ENCODE measurements around the gene METTL17.
"Not testable (repeated sequence)": the region's sequence is repeated elsewhere in the genome, so short reads cannot be mapped to it uniquely, and the experiment has no call there.

METTL17 gene

GRCh38 chr14:20999591-20999990, 9.8 kb downstream of the METTL17 start:
- peak overlapping the region in 1 of 3 experiments; percentile 90 for H3K27ac Mint-ChIP-seq
- no peak overlapping the region for H3K4me3 Mint-ChIP-seq
- TF ChIP-seq CTCF (IDR thresholded peaks at IDR 0.05; ENCODE audit: unreplicated experiment in 3 of 3) = no peak
- H3K36me3 Mint-ChIP-seq (ENCODE audit: low read depth) = peaks cover 22% of the 10 kb centered on the region
- H3K27me3 Mint-ChIP-seq (ENCODE audit: low read depth) = no peaks in the 10 kb centered on the region
- H3K4me1 Mint-ChIP-seq = peaks cover 15% of the 10 kb centered on the region
- no peaks in the 10 kb centered on the region for H3K9me3 Mint-ChIP-seq

GRCh38 chr14:21001218-21001617, 11.4 kb downstream of the METTL17 start:
- peaks cover 15% of the 10 kb centered on the region for H3K4me1 Mint-ChIP-seq
- H3K4me3 Mint-ChIP-seq = no peak overlapping the region
- peaks cover 8% of the 10 kb centered on the region for H3K36me3 Mint-ChIP-seq (ENCODE audit: low read depth)
- H3K27me3 Mint-ChIP-seq (ENCODE audit: low read depth) = no peaks in the 10 kb centered on the region
- no peak for TF ChIP-seq CTCF (IDR thresholded peaks at IDR 0.05; ENCODE audit: unreplicated experiment in 3 of 3)
- no peaks in the 10 kb centered on the region for H3K9me3 Mint-ChIP-seq
- no peak overlapping the region for H3K27ac Mint-ChIP-seq

- no peak for TF ChIP-seq CTCF (IDR thresholded peaks at IDR 0.05; ENCODE audit: unreplicated experiment in 3 of 3)
- H3K4me3 Mint-ChIP-seq = no peak overlapping the region
- peak overlapping the region; percentile 44 to 74 (median 54) for H3K27ac Mint-ChIP-seq
- H3K27me3 Mint-ChIP-seq (ENCODE audit: low read depth) = no peaks in the 10 kb centered on the region
- peaks cover 15% of the 10 kb centered on the region for H3K4me1 Mint-ChIP-seq
- no peaks in the 10 kb centered on the region for H3K9me3 Mint-ChIP-seq
- H3K36me3 Mint-ChIP-seq (ENCODE audit: low read depth) = no peaks in the 10 kb centered on the region
Measured at GRCh38 chr14:21003788-21004346, 14.1 kb downstream of the METTL17 start.

- H3K4me1 Mint-ChIP-seq = peaks cover 13% of the 10 kb centered on the region
- not testable (repeated sequence) for H3K4me3 Mint-ChIP-seq
- H3K27ac Mint-ChIP-seq = peak overlapping the region; percentile 97
Measured at GRCh38 chr14:21009721-21010120, 19.9 kb downstream of the METTL17 start.

GRCh38 chr14:21011136-21011535, 21.4 kb downstream of the METTL17 start:
- Mint-ChIP-seq H3K4me1 (peaks cover 22% of the 10 kb centered on the region), H3K27ac (peak overlapping the region; percentile 2 to 79 (median 62)), H3K4me3 (no peak overlapping the region), H3K27me3 (ENCODE audit: low read depth) (no peaks in the 10 kb centered on the region), H3K9me3 (no peaks in the 10 kb centered on the region), H3K36me3 (ENCODE audit: low read depth) (no peaks in the 10 kb centered on the region)
- no peak for TF ChIP-seq CTCF (IDR thresholded peaks at IDR 0.05; ENCODE audit: unreplicated experiment in 3 of 3)

More at GRCh38 chr14:21009721-21010120, 19.9 kb downstream of the METTL17 start:
- H3K9me3 Mint-ChIP-seq; H3K27me3 Mint-ChIP-seq (ENCODE audit: low read depth); H3K36me3 Mint-ChIP-seq (ENCODE audit: low read depth): not testable (repeated sequence)

GRCh38 chr14:21014761-21015190, 25.0 kb downstream of the METTL17 start:
- Mint-ChIP-seq H3K27ac (peak overlapping the region; percentile 2 to 56 (median 6)), H3K4me1 (peaks cover 14% of the 10 kb centered on the region), H3K36me3 (ENCODE audit: low read depth) (peaks cover 26% of the 10 kb centered on the region), H3K9me3 (no peaks in the 10 kb centered on the region), H3K4me3 (no peak overlapping the region), H3K27me3 (ENCODE audit: low read depth) (peaks cover 3% of the 10 kb centered on the region)
- TF ChIP-seq CTCF (IDR thresholded peaks at IDR 0.05; ENCODE audit: unreplicated experiment in 3 of 3) = peak; percentile 88 to 92 (median 89)

Data from nephron (organoid).